Measurements from ENCODE around the gene C11orf21.

Gene C11orf21

GRCh38 chr11:2256293-2256913, 45.3 kb downstream of the C11orf21 start:
- in situ Hi-C loops (cut with MboI; ENCODE audit: low sequenced_read_pairs), result no loop called here
- no peak for DNase-seq (ENCODE audit: low spot score in 2 of 2)
- no peaks in the 10 kb centered on the region for H3K36me3 ChIP-seq (replicated peaks)
- no peak overlapping the region for H3K4me3 ChIP-seq
- H3K9me3 ChIP-seq, result no peaks in the 10 kb centered on the region
- peaks cover 5% of the 10 kb centered on the region; the same call in 1 of the 2 replicates for H3K27me3 ChIP-seq (ENCODE audit: low read depth)
- H3K4me1 ChIP-seq, result no peaks in the 10 kb centered on the region

- Histone ChIP-seq H3K27me3 (ENCODE audit: low read depth) (peaks cover 5% of the 10 kb centered on the region; the same call in 1 of the 2 replicates), H3K36me3 (replicated peaks) (no peaks in the 10 kb centered on the region), H3K9me3 (no peaks in the 10 kb centered on the region), H3K4me3 (no peak overlapping the region), H3K4me1 (no peaks in the 10 kb centered on the region)
- no peak for DNase-seq (ENCODE audit: low spot score in 2 of 2)
- in situ Hi-C loops (cut with MboI; ENCODE audit: low sequenced_read_pairs), result no loop called here
Measured at GRCh38 chr11:2252018-2252417, 49.7 kb downstream of the C11orf21 start.

- in situ Hi-C loops (cut with MboI; ENCODE audit: low sequenced_read_pairs), result no loop called here
- Histone ChIP-seq H3K9me3 (no peaks in the 10 kb centered on the region), H3K4me1 (no peaks in the 10 kb centered on the region), H3K27me3 (ENCODE audit: low read depth) (peaks cover 5% of the 10 kb centered on the region; the same call in 1 of the 2 replicates), H3K4me3 (no peak overlapping the region), H3K36me3 (replicated peaks) (no peaks in the 10 kb centered on the region)
- DNase-seq (ENCODE audit: low spot score in 2 of 2), result no peak
Measured at GRCh38 chr11:2251138-2251537, 50.6 kb downstream of the C11orf21 start.

- H3K36me3 ChIP-seq (replicated peaks), result no peaks in the 10 kb centered on the region
Measured at GRCh38 chr11:2250485-2250884, 51.2 kb downstream of the C11orf21 start.

GRCh38 chr11:2250041-2250440, 51.7 kb downstream of the C11orf21 start:
- H3K4me3 ChIP-seq, result no peak overlapping the region
- no peak for DNase-seq (ENCODE audit: low spot score in 2 of 2)
- H3K36me3 ChIP-seq (replicated peaks), result no peaks in the 10 kb centered on the region
- H3K9me3 ChIP-seq, result no peaks in the 10 kb centered on the region
- H3K4me1 ChIP-seq, result no peaks in the 10 kb centered on the region
- H3K27me3 ChIP-seq (ENCODE audit: low read depth), result no peaks in the 10 kb centered on the region
- in situ Hi-C loops (cut with MboI; ENCODE audit: low sequenced_read_pairs), result no loop called here

More at GRCh38 chr11:2250485-2250884, 51.2 kb downstream of the C11orf21 start:
- peaks cover 1% of the 10 kb centered on the region; the same call in 1 of the 2 replicates for H3K27me3 ChIP-seq (ENCODE audit: low read depth)
- no peak for DNase-seq (ENCODE audit: low spot score in 2 of 2)
- H3K9me3 ChIP-seq, result no peaks in the 10 kb centered on the region
- H3K4me1 ChIP-seq, result no peaks in the 10 kb centered on the region
- no peak overlapping the region for H3K4me3 ChIP-seq
- in situ Hi-C loops (cut with MboI; ENCODE audit: low sequenced_read_pairs), result no loop called here

GRCh38 chr11:2249189-2249916, 52.4 kb downstream of the C11orf21 start:
- no peaks in the 10 kb centered on the region for H3K36me3 ChIP-seq (replicated peaks)
- in situ Hi-C loops (cut with MboI; ENCODE audit: low sequenced_read_pairs), result no loop called here
- no peak for DNase-seq (ENCODE audit: low spot score in 2 of 2)
- H3K27me3 ChIP-seq (ENCODE audit: low read depth), result no peaks in the 10 kb centered on the region
- H3K4me1 ChIP-seq, result no peaks in the 10 kb centered on the region
- no peak overlapping the region for H3K4me3 ChIP-seq
- no peaks in the 10 kb centered on the region for H3K9me3 ChIP-seq

- in situ Hi-C loops (cut with MboI; ENCODE audit: low sequenced_read_pairs), result no loop called here
- no peak for DNase-seq (ENCODE audit: low spot score in 2 of 2)
- Histone ChIP-seq H3K27me3 (ENCODE audit: low read depth) (no peaks in the 10 kb centered on the region), H3K9me3 (no peaks in the 10 kb centered on the region), H3K4me1 (no peaks in the 10 kb centered on the region), H3K36me3 (replicated peaks) (no peaks in the 10 kb centered on the region), H3K4me3 (no peak overlapping the region)
Measured at GRCh38 chr11:2248762-2249161, 53.0 kb downstream of the C11orf21 start.

- Histone ChIP-seq H3K27me3 (ENCODE audit: low read depth) (no peaks in the 10 kb centered on the region), H3K4me3 (no peak overlapping the region), H3K4me1 (no peaks in the 10 kb centered on the region), H3K36me3 (replicated peaks) (no peaks in the 10 kb centered on the region), H3K9me3 (no peaks in the 10 kb centered on the region)
- DNase-seq (ENCODE audit: low spot score in 2 of 2), result no peak
- in situ Hi-C loops (cut with MboI; ENCODE audit: low sequenced_read_pairs), result no loop called here
Measured at GRCh38 chr11:2248242-2248641, 53.5 kb downstream of the C11orf21 start.

GRCh38 chr11:2247496-2247895, 54.2 kb downstream of the C11orf21 start:
- Histone ChIP-seq H3K9me3 (no peaks in the 10 kb centered on the region), H3K27me3 (ENCODE audit: low read depth) (no peaks in the 10 kb centered on the region), H3K4me1 (no peaks in the 10 kb centered on the region), H3K36me3 (replicated peaks) (no peaks in the 10 kb centered on the region), H3K4me3 (no peak overlapping the region)
- no peak for DNase-seq (ENCODE audit: low spot score in 2 of 2)
- in situ Hi-C loops (cut with MboI; ENCODE audit: low sequenced_read_pairs), result no loop called here

Measured in HAP-1 (cell line).